Stimulated activated CD8-positive, alpha-beta memory T cell treated with anti-CD3 and anti-CD28 coated beads, Interleukin-7, amount 100 ng/mL, for 24 hours (primary cell): ENCODE measurements around the gene LBH.

Experiments used
- DNase-seq: peaks from one replicate; pipeline ENCODE4 v3.0.0-alpha.2; 2020; ENCODE audit warnings: low read depth

Gene LBH

DNA sequence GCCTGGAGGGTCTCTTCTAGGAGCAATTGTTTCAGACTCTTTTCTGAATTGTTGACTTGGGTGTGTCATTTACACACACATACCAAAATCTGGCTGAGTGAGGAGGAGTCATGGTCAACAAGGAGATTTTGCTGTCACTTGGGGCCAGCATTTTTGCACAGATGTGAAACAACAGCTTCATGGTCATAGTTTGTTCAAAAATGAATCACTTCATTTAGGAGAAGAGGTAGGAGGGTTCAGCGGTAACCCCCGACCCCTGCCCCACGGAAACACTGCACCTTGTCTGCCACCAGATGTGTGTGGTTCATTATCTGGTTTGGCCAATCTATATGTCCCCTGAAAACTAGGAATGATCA, 42.2 kb downstream of the LBH start:
- no peak for DNase-seq

DNA sequence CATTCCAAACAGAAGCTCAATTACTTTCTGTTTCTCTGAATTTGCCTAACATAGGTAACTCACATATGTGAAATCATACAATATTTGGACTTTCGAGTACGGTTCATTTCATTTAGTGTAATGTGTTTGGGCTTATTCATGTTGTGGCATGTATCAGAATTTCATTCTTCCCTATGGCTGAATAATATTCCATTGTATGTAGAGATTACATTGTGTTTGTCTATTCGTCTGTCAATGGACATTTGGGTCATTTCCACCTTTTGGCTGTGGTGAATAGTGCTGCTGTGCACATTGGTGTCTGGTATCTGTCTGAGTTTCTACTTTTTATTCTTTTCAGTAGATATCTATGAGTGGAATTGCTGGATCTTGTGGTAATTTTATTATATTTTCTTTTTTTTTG, 43.9 kb downstream of the LBH start:
- no peak for DNase-seq

DNA sequence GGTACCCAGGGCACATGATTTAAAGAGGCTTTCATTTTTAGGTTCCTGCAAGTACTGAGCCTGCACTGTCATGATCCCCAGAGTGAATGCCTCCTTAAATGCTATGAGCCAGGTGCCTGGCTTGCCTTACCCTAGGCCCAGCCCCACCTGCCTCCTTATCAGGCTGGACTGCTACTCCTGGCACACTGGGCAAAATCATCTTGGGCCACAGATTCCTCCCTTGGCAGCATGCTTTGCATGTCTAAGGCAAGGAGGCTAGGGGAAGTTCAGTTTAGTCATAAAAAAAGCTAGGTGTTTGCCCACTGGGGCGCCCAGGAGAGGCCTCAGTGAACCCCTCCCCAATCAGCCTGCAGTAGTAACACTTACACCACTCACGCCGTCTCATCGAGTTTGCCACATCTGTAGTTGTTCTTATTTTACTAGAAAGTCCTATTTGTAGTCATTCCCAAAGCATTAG, 45.1 kb downstream of the LBH start:
- no peak for DNase-seq

DNA sequence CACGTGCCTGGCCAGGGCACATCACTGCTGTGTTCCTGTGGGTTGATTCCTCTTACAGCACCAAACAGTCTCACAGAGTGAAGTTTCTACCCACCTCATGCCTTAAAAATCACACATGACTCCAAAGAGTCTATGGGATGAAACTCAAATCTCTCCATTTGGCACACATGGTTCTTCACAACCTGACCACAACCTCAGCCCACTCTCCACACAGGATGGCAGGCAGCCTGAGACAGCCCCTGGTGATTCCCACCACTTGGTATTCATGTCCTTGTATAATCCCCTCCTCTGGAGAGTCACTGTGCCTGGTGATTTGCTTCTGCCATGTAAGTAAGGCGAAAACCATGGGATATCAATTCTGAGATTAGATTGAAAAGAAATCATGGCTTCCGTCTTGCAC, 46.2 kb downstream of the LBH start:
- DNase-seq: no peak

GRCh38 chr2:30278419-30278818, 47.1 kb downstream of the LBH start:
- DNase-seq: no peak

DNA sequence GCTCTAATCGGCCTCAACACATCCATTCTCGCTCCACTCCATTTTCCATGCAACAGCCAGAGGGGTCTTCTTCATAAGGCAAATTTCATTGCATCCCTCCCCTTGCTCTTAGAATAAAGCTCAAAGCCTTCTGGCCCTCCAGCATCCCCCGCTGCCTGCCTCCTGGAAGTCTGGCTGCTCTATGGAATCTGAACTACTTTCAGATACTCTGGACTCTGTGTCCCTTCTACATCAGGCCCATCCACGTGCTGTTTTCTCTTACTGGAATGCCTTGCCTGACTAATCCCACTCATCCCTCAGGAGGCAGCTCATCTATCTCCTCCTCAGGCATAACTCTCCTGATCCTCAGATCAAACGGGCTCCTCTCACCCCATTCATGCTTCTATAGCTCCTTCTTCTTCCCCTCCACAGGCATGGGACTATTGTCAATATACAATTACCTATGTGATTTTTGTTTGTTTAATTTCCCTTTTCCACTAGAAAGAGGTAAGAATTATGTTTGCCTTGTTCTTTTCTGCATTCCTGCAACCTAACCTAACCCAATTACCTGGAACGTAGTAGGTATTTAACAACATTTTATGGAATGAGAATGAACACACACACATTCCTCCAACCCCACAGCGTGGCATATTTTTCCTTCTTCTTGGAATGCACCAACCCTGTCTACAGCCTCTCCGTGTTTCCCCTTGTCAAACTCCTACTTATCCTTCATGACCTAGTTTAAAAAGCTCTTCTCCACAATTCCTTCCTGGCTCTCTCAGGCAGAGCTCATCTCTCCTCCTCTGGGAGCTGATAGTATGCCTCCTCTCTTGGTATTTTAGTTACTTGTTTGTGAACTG, 49.5 kb downstream of the LBH start:
- no peak for DNase-seq

DNA sequence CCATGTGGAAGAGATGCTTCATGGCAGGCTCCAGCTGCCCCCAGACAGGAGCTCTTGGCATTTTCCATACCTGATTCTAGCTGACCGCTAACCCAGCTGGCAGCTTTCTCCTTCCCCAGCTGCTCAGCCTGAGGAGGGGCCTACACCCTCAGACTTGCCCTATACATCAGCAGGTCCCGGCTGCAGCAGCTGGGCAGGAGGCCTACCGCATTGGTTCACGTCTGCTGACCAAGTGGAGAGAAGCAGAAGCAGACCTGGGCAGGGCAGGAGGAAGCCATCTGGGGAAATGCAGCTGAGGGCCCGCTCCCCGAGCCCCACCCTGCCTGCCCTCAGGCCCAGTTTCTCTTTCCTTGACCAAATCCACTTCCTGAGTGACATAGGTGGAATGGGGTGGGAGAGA, 50.7 kb downstream of the LBH start:
- no peak for DNase-seq

DNA sequence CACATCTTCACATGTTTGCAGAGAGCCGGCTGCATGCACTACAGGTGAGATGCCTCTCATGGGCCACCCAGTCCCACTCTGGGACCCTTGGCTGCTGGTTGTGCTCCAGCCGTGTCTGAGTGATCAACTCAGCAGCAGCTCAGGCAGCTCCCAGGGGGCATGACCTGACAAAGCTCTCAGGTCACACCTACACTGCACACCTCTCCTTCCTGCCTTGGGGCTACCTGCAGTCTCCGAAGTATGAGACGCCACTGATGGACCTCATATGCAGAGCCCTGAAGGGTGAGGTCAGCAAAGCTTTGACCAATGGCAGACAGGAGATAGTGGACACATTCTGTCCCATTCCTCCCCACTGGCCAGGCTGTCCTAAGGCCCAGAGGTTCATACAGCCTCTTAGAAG, 51.4 kb downstream of the LBH start:
- DNase-seq: no peak

- no peak for DNase-seq
These were observed 52.7 kb downstream of the LBH start for GRCh38 chr2:30283931-30284565.

DNA sequence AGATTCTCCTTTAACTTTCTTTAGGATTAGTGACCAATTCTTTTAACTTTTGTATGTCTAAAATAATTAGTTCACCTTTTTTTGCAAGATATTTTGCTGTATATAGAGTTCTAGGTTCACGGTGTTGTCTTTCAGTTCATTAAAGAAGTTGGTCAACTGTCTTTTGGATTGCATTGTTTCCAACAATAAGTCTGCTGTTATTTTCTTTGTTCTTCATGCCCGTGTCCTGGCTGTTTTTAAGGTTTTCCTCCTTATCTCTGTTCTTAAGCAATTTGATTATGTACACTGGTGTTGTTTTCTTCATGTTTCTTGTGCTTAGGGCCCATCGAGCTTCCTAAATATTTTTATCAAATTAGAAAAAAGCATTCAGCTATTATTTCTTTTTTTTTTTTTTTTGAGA, 54.4 kb downstream of the LBH start:
- DNase-seq: no peak

- DNase-seq: no peak
These were observed 56.0 kb downstream of the LBH start for GRCh38 chr2:30287190-30287840.

DNA sequence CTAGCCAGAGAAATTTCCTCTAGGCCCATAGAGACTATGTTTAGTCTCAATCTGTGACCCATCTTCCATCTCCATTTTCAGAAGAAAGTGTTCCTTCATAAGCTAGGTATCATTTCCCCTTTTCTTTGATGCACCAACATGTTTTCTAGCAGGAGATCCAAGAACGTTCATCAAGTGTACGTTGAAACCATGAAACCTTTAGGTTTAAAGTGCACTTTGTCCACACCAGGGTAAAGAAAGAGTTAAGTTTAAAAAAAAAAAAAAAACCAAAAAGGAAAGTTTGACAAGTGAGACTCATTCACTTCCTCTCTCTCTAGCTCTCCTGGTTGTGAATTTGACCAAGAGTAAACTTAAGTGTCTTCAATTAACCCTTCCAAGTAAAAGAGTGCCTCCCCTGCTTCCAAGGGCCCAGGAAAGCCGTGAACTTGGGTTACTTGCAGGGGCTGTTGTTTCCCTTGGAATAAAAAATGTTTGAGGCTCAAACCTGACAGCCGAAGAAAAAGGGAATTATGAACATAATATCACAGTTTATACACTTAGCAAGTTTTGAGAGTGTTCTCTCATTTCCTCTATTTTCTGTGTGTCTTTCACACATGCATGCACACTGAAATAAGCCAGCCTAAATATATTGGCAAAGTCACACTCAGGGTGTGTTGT, 56.7 kb downstream of the LBH start:
- DNase-seq: no peak

- DNase-seq: no peak
These were observed 57.2 kb downstream of the LBH start for GRCh38 chr2:30288561-30288960.

DNA sequence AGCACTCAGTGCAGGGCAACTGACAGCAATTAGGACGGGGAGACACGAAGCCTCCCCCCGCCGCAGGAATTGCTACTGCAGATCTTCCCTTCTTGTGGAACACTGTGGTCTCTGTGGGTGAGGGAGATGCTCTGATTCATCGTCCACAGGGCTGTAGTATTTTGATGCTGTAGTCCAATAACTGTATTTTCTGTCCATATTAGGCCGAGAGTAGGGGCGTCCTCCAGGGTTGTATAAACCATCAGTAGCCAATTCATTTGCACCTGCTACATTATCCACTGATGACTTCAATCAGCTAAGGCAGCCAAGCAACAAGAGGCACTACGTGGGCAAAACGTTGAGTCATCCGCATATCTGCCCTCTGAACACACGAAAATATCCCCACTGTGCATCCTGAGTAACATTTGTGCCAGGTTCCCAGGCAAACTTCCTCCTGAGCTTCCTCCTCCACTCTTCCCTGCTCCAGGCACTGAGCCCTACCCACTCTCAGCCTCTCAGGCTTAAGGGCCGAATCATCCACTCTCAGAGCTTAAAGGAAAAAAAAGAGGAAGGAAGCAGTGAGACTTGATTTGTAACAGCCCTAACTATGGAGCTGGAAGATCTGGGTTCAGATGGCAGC, 62.1 kb downstream of the LBH start:
- no peak for DNase-seq

GRCh38 chr2:30294133-30294532, 62.8 kb downstream of the LBH start:
- DNase-seq: no peak

DNA sequence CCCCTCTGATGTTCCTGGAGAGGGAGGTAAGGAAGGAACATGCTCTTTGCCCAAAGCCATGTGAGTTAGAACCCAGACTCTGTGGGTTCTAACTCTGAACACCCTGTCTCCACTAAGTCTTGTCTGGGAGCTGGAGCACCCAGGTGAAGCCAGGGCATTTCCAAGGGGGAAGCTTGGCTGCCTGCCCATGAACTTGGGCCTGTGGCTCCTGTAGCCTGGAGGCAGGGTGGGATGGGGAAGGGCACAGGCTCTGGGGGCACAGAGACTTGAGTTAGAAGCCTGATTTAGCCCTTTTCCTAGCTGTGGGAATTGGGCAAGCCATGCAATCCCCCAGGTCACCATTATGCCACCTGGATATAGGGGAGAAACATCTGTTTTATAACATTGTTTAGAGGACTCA, 65.2 kb downstream of the LBH start:
- DNase-seq: no peak

DNA sequence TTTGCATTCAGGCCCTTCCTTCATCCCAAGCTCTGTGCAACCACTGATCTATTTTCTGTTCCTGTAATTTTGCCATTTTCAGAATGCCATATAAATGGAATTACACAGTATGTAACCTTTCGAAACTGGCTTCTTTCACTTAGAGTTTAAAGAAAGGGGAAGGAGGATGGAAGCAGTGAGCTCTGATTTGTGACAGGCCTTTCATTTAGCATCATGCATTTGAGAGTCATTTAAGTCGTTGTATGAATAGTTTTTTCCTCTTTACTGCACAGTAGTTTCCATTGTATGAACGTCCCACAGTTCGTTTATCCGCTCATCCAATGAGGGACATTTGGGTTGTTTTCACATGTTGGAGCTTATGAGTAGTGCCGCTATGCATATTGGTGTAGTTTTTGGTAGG, 67.0 kb downstream of the LBH start:
- no peak for DNase-seq

- no peak for DNase-seq
These were observed 68.8 kb downstream of the LBH start for GRCh38 chr2:30300122-30300455.

DNA sequence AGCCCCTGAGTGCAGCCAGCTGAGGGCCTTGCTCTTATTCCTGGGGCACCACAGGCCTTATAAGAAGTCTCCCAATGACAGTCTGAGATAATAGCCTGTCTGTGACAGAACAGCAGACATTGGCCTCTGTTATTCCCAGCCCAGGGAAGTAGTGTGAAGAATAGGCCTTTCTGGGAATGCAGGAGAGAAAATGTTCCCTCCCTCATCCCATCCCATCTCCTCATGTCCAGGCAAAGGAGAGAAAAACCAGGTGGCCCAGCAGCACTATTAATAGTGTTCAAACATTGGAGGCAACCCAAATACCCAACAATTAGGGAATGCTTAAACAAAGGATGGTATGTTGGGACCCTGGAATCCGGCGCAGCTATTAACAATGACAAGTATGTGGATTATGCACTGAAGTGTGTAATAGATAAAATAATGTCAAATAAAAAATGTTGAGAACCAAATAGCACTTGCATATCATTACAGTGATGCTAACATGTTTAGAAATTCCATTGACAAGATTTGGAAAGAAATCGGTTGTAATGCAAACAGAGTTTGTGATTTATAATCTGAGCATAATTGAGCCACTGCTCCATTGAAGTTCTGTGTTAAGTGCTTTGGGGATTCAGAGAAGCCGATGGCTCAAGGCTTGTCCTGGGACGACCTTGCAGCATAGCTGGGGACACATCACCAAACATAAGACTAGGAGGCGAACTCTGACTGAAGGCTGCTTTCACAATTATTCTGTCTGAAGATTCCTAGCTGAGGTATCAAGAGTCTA, 69.3 kb downstream of the LBH start:
- no peak for DNase-seq

DNA sequence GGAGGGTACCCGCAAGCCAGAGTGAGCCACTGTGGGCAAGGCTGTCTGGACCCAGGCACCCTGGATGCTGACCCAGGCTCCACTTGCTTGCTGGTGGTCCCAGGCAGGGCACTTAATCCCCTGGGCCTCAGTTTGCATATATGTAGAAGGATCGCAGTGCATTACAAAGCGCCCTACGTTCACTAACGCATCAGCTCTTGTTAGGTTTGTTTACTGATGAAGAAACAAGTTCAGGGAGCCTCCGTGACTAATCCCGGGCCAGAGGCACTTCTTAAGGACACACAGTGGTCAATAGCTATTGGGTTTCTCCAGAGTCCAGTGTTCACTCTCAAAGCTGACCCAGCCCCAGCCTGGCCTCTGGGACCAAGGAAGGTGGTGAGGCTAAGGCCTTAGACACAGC, 70.2 kb downstream of the LBH start:
- no peak for DNase-seq

DNA sequence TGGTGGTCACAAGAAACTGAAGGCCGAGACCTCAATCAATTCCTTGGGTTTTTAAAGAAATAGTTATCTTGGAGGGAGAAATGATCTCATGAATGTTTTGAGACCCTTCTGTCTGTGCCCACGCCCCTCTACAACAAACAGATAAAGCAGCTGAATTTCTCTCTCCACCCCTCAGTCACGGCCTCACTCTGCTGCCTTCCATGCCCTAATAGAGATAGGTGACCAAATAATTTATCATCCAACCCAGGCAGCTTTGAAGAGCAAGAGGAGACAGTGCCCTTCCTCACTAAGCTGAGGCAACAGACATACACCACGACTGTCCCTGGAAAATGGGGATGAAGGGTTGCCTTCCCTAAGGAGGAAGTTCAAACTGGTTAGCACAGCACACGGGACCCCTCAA, 71.2 kb downstream of the LBH start:
- no peak for DNase-seq

DNA sequence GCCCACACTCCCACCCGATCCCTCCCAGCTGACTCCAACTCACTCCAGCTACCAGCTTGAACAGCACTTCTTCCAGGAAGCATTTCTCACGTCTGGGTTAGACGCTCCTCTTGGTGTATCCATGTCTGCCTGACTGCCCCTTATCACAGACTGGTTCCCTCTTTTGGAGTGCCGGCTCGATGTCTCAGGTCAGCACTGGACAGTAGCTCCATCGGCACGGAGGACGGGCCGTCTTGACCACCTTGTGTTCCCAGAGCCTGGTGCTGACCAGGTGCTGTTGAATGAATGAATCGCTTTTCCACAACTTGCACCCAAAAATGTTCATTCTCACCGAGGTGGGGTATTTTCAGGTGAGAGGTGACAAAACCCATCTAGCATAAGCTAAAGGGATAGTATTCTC, 71.8 kb downstream of the LBH start:
- no peak for DNase-seq
